HG02885 (cell line): Measurements from ENCODE around the gene ECT2L.

Experiments
- ATAC-seq: cut with Tn5 transposase; IDR thresholded peaks from one replicate; pipeline ENCODE4 v1.9.1; 2021; ENCODE audit warnings: mild to moderate bottlenecking; ENCODE audit not compliant: unreplicated experiment, poor library complexity

Gene ECT2L

GRCh38 chr6:138803331-138803730, 7.4 kb downstream of the ECT2L start:
- ATAC-seq = no peak

GRCh38 chr6:138803861-138804260, 8.0 kb downstream of the ECT2L start:
- no peak for ATAC-seq

- ATAC-seq = no peak
Observed at GRCh38 chr6:138805016-138805765, 9.3 kb downstream of the ECT2L start.

- no peak for ATAC-seq
Observed at GRCh38 chr6:138806889-138807288, 11.0 kb downstream of the ECT2L start.

- no peak for ATAC-seq
Observed at GRCh38 chr6:138809677-138810076, 13.8 kb downstream of the ECT2L start.

- no peak for ATAC-seq
Observed at GRCh38 chr6:138811866-138812265, 16.0 kb downstream of the ECT2L start.

- no peak for ATAC-seq
Observed at GRCh38 chr6:138814179-138814834, 18.4 kb downstream of the ECT2L start.

GRCh38 chr6:138815221-138815620, 19.3 kb downstream of the ECT2L start:
- no peak for ATAC-seq

- ATAC-seq = peak; percentile 63
Observed at GRCh38 chr6:138815797-138816528, 20.1 kb downstream of the ECT2L start.

GRCh38 chr6:138817799-138818198, 21.9 kb downstream of the ECT2L start:
- ATAC-seq = peak; percentile 28

GRCh38 chr6:138818496-138819194, 22.8 kb downstream of the ECT2L start:
- ATAC-seq = peak; percentile 79

GRCh38 chr6:138821519-138821918, 25.6 kb downstream of the ECT2L start:
- no peak for ATAC-seq

- ATAC-seq = no peak
Observed at GRCh38 chr6:138824482-138825144, 28.7 kb downstream of the ECT2L start.

- no peak for ATAC-seq
Observed at GRCh38 chr6:138830248-138830647, 34.4 kb downstream of the ECT2L start.

GRCh38 chr6:138832182-138832581, 36.3 kb downstream of the ECT2L start:
- ATAC-seq = no peak

GRCh38 chr6:138833816-138834539, 38.1 kb downstream of the ECT2L start:
- ATAC-seq = no peak

- no peak for ATAC-seq
Observed at GRCh38 chr6:138837246-138837645, 41.4 kb downstream of the ECT2L start.

- no peak for ATAC-seq
Observed at GRCh38 chr6:138844192-138844591, 48.3 kb downstream of the ECT2L start.

GRCh38 chr6:138847884-138848283, 52.0 kb downstream of the ECT2L start:
- ATAC-seq = no peak
